GM12878 (cell line): Measurements from ENCODE around the gene HOXC5.
"Not testable (repeated sequence)": the region's sequence is repeated elsewhere in the genome, so short reads cannot be mapped to it uniquely, and the experiment has no call there.

ENCODE experiments used
- ASH2L ChIP-seq: fragments of 300-600, 200-600 bp; sonication (generic); IDR thresholded peaks from 2 replicates; pipeline ENCODE4 v1.6.1; 2017; ENCODE audit warnings: low read depth, mild to moderate bottlenecking, borderline replicate concordance
- POLR2AphosphoS2 ChIP-seq: IDR thresholded peaks from 2 replicates; pipeline ENCODE4 v1.6.1; 2011; ENCODE audit warnings: low read depth, mild to moderate bottlenecking, low read length, improper control_type of control experiment, moderate library complexity
- TF ChIP-seq, protein P1 (sequence below): fragments of 450-650 bp; formaldehyde crosslinking; IDR thresholded peaks from 2 replicates; pipeline ENCODE4 v1.4.0; 2022; ENCODE audit warnings: mild to moderate bottlenecking, moderate library complexity

- not testable (repeated sequence) for TF ChIP-seq POLR2AphosphoS2, ASH2L
- TF ChIP-seq, protein P1, sequence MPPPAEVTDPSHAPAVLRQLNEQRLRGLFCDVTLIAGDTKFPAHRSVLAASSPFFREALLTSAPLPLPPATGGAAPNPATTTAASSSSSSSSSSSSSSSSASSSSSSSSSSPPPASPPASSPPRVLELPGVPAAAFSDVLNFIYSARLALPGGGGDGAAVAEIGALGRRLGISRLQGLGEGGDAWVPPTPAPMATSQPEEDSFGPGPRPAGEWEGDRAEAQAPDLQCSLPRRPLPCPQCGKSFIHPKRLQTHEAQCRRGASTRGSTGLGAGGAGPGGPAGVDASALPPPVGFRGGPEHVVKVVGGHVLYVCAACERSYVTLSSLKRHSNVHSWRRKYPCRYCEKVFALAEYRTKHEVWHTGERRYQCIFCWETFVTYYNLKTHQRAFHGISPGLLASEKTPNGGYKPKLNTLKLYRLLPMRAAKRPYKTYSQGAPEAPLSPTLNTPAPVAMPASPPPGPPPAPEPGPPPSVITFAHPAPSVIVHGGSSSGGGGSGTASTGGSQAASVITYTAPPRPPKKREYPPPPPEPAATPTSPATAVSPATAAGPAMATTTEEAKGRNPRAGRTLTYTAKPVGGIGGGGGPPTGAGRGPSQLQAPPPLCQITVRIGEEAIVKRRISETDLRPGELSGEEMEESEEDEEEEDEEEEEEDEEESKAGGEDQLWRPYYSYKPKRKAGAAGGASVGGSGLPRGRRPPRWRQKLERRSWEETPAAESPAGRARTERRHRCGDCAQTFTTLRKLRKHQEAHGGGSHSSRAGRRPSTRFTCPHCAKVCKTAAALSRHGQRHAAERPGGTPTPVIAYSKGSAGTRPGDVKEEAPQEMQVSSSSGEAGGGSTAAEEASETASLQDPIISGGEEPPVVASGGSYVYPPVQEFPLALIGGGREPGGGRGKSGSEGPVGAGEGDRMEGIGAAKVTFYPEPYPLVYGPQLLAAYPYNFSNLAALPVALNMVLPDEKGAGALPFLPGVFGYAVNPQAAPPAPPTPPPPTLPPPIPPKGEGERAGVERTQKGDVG (CRISPR knock-in tag), result not testable (repeated sequence)
These were observed 47.4 kb downstream of the HOXC5 start for GRCh38 chr12:54080008-54080924.
